ENCODE data around the gene ANAPC10.

ANAPC10 gene

GRCh38 chr4:145130788-145131399 lies 32.9 kb upstream of the ANAPC10 start:
- no peaks in the 10 kb centered on the region for H3K79me2 ChIP-seq (ENCODE audit: insufficient read depth, low read depth)
- no peaks in the 10 kb centered on the region for H4K20me1 ChIP-seq (ENCODE audit: insufficient read depth)
- peaks cover 59% of the 10 kb centered on the region for H3K4me1 ChIP-seq (ENCODE audit: low read depth, poor library complexity, severe bottlenecking)
- no peak overlapping the region for H3K4me3 ChIP-seq (IDR thresholded peaks at IDR 0.05; ENCODE audit: insufficient read depth, low read depth, low read length)
- TF ChIP-seq, protein P1, sequence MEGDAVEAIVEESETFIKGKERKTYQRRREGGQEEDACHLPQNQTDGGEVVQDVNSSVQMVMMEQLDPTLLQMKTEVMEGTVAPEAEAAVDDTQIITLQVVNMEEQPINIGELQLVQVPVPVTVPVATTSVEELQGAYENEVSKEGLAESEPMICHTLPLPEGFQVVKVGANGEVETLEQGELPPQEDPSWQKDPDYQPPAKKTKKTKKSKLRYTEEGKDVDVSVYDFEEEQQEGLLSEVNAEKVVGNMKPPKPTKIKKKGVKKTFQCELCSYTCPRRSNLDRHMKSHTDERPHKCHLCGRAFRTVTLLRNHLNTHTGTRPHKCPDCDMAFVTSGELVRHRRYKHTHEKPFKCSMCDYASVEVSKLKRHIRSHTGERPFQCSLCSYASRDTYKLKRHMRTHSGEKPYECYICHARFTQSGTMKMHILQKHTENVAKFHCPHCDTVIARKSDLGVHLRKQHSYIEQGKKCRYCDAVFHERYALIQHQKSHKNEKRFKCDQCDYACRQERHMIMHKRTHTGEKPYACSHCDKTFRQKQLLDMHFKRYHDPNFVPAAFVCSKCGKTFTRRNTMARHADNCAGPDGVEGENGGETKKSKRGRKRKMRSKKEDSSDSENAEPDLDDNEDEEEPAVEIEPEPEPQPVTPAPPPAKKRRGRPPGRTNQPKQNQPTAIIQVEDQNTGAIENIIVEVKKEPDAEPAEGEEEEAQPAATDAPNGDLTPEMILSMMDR (conservative IDR thresholded peaks at IDR 0.05; ENCODE audit: low read depth, low read length): no peak
- H3K9ac ChIP-seq: no peak overlapping the region
- H2AFZ ChIP-seq (ENCODE audit: low read depth): no peak overlapping the region
- peak overlapping the region; percentile 38 for H3K27ac ChIP-seq
- H3K4me2 ChIP-seq: peak overlapping the region; percentile 48; the same call in 1 of the 2 replicates
- peaks cover under 1% of the 10 kb centered on the region; the same call in 1 of the 2 replicates for H3K36me3 ChIP-seq (ENCODE audit: insufficient read depth)
- H3K27me3 ChIP-seq (ENCODE audit: insufficient read depth, low read depth): no peaks in the 10 kb centered on the region

GRCh38 chr4:145130130-145130529 lies 32.1 kb upstream of the ANAPC10 start:
- H3K9ac ChIP-seq: no peak overlapping the region
- peaks cover 64% of the 10 kb centered on the region for H3K4me1 ChIP-seq (ENCODE audit: low read depth, poor library complexity, severe bottlenecking)
- no peaks in the 10 kb centered on the region for H4K20me1 ChIP-seq (ENCODE audit: insufficient read depth)
- peak overlapping the region; percentile 38; the same call in 1 of the 2 replicates for H3K27ac ChIP-seq
- TF ChIP-seq, protein P1 (conservative IDR thresholded peaks at IDR 0.05; ENCODE audit: low read depth, low read length): no peak
- H3K4me2 ChIP-seq: peak overlapping the region; percentile 48
- no peak overlapping the region for H3K4me3 ChIP-seq (IDR thresholded peaks at IDR 0.05; ENCODE audit: insufficient read depth, low read depth, low read length)
- H3K27me3 ChIP-seq (ENCODE audit: insufficient read depth, low read depth): no peaks in the 10 kb centered on the region
- no peaks in the 10 kb centered on the region for H3K79me2 ChIP-seq (ENCODE audit: insufficient read depth, low read depth)
- H3K36me3 ChIP-seq (ENCODE audit: insufficient read depth): peaks cover 8% of the 10 kb centered on the region; the same call in 1 of the 2 replicates
- no peak overlapping the region for H2AFZ ChIP-seq (ENCODE audit: low read depth)

- Histone ChIP-seq H4K20me1 (ENCODE audit: insufficient read depth) (no peaks in the 10 kb centered on the region), H3K4me3 (IDR thresholded peaks at IDR 0.05; ENCODE audit: insufficient read depth, low read depth, low read length) (no peak overlapping the region), H3K4me2 (no peak overlapping the region), H3K36me3 (ENCODE audit: insufficient read depth) (peaks cover 40% of the 10 kb centered on the region), H3K9ac (no peak overlapping the region), H3K4me1 (ENCODE audit: low read depth, poor library complexity, severe bottlenecking) (peaks cover 58% of the 10 kb centered on the region), H2AFZ (ENCODE audit: low read depth) (no peak overlapping the region), H3K79me2 (ENCODE audit: insufficient read depth, low read depth) (no peaks in the 10 kb centered on the region), H3K27ac (no peak overlapping the region), H3K27me3 (ENCODE audit: insufficient read depth, low read depth) (no peaks in the 10 kb centered on the region)
- TF ChIP-seq, protein P1 (conservative IDR thresholded peaks at IDR 0.05; ENCODE audit: low read depth, low read length): no peak
Measured at GRCh38 chr4:145125396-145125795, 27.4 kb upstream of the ANAPC10 start.

DNA sequence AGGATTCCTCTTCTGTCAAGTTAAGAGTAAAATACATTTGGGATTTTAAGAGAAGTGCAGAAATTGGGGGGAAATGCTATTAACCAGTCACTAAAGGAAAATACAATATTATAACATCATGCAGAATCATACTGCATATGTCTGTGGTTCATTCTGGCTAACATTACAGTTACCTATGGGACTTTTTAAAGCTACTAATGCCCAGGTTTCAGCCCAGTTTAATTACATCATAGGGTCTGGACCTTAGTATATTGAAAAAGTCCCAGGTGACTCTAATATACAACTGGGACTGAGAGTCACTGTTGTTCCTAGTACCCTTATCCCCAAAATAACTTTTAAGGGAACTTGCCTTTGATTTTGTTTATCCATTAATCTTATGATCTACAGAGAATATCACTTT lies 10.1 kb upstream of the ANAPC10 start:
- Histone ChIP-seq H3K4me1 (ENCODE audit: low read depth, poor library complexity, severe bottlenecking) (peaks cover 11% of the 10 kb centered on the region), H3K27me3 (ENCODE audit: insufficient read depth, low read depth) (no peaks in the 10 kb centered on the region), H3K4me3 (IDR thresholded peaks at IDR 0.05; ENCODE audit: insufficient read depth, low read depth, low read length) (no peak overlapping the region), H3K9ac (no peak overlapping the region), H4K20me1 (ENCODE audit: insufficient read depth) (peaks cover 16% of the 10 kb centered on the region), H2AFZ (ENCODE audit: low read depth) (no peak overlapping the region), H3K36me3 (ENCODE audit: insufficient read depth) (peaks cover 63% of the 10 kb centered on the region; the same call in 1 of the 2 replicates), H3K4me2 (no peak overlapping the region), H3K79me2 (ENCODE audit: insufficient read depth, low read depth) (peaks cover 40% of the 10 kb centered on the region), H3K27ac (no peak overlapping the region)
- TF ChIP-seq, protein P1 (conservative IDR thresholded peaks at IDR 0.05; ENCODE audit: low read depth, low read length): no peak
